Kasumi-1 (cell line): ENCODE results near the gene MED25.
A peak's percentile ranks its signal among the peaks of the same experiment; 100 is the strongest.

Source experiments
- DNase-seq, 2 experiments: peaks; one replicate each; lab custom pipeline; 2025; lab: John Stamatoyannopoulos, UW

Gene MED25

GRCh38 chr19:49858088-49858985 is 40.2 kb downstream of the MED25 start:
- no peak for DNase-seq

DNA sequence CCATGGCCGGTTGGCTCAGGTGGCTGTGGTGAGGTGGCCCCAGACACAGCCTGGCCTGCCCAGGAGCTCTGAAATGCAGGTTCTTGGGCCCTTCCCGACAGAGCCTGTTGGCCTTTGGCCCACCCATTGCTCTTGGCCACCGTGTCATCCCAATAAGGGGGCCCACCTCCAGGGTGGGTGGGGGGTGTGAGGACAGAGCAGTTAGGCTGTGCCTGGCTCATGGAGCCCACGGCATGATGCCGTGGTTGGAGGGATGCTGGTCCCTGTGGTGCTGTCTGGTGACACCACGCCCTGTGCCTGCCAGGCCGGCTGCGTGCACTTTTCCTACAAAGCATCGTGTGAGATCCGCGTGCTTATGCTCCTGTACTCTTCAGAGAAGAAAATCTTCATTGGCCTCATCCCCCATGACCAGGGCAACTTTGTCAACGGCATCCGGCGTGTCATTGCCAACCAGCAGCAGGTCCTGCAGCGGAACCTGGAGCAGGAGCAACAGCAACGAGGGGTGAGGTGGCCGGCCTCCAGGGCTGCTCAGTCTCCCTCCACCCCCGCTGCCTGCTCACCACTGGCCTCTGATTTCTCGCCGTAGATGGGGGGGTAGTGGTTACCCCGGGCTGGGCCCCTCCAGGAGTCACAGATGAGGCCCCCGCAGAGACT is 41.7 kb downstream of the MED25 start:
- no peak for DNase-seq

DNA sequence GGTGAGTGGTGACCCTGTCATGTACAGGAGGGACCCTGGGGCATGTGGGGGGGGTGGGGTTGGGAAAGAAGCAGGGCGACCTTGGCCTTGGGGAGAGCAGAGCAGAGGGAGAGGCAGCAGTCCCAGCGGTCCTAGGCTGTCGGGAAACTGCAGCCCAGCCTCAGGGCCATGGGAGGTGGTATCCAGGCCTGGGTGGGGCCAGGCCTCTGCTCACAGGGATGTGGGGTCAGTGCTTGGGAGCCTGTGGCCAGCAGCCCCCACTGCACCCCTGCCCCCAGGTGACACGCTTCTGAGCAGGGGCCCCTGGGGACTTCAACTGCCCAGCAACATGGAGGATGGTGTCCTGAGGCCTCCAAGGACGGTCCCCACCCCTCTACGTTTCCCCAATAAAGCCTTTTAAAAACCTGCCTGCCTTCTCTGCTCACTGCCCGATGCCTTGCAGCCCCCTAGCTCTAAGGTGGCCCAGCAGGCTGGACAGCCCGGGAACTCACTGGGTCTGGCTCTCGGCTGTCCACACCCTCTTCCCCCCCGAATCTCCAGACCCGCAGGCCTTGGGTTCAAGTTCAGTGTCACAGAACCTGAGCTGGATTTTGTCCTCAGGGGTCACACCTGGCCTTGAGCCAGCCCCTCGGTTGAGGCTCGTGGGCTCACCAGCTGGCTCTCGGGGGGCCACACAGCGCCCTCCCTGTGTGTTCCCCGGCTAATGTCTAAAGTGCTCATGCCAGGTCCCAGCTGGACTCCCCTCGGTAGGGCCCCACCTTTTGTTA is 42.4 kb downstream of the MED25 start:
- DNase-seq: no peak

DNA sequence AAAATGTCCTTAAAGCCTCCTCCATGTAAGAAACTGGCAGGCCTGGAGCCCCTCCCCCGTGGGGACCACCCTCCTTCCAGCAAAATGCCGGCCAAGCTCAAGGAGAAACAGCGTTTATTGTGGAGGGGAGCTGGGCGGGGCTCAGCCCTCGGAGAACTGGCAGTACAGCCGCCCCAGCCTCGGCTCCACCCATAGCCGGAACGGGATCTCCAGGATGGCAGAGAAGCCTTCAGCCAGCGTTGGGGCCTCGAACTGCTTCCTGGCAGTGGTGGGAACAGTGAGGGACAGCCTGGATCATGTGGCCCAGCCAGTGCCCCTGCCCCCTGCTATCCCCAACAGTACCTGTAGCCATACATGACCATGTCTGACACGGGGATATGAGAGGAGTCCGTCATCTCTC is 43.0 kb downstream of the MED25 start:
- DNase-seq: no peak

GRCh38 chr19:49861541-49862378 is 43.7 kb downstream of the MED25 start:
- DNase-seq: no peak

DNA sequence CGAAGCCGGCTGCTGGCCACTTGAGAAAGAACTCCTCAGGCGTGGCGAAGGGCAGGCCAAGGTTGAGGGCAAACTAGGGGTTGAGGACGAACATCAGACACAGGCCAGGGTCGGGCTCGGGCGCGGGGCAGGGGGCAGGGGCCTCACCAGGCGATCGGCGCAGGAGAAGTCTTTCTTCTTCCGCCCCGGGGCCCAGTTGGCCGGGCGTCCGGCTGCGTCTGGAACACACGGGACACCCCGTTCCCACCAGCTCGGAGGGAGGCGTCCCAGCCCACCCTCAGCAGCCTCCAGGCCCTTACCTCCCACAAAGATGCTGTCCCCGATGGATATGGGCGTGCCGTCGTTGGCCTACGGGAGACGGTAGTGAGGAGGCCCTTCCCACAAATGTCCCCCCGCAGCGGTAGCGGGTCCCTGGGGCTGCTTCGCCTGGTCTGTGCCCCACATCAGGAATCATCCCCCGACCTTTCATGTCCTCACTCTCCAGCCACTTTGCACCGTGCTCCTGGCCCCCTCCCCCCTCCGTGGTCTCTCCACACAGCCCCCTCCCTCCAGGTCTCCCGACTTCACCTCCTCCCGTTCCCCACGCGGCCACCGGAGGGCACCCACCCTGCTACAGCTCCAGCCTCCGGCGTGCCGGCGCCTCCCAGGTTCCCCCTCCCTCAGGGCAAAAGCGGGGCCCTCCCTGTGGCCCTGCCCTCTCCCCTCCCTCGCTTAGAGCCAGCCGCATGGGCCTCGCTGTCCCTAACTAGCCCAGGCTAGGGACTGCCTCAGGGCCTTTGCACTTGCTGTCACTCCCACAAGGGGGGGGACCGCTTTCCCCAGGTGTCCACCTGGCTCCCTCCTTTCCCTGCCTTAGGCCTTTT is 44.5 kb downstream of the MED25 start:
- DNase-seq: peak; percentile 31 to 36

DNA sequence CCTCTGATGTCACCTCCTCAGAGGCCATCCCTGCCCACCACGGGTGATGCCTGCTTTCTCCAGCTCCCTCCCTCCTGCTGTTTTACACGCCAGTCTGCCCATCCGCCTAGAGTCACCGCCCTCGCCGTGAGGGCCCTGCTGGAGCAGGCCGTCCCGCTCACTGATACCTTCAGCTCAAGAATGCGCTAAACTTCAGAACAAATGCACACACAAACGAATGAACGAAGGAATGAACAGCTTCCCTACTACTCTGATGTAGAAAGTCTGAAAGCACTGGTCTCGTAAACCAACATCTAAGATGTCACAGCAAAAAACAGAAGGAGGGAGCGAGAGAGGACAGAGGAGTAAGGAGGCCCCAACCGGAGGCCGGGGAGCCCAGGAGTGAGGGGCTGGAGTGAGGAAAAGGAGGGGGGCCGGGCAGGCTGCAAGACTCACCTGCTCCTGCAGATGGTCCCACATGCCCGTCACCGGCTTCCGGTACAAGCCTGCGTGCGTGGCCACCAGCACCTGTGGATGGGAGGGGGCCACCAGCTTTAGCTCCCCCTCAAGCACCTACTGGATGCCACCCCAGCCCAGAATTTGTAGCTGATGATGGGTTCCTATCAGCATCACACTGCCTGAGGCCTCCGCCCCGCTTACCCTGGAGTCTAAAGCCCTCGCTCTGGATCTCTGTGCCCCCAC is 45.3 kb downstream of the MED25 start:
- DNase-seq: no peak

DNA sequence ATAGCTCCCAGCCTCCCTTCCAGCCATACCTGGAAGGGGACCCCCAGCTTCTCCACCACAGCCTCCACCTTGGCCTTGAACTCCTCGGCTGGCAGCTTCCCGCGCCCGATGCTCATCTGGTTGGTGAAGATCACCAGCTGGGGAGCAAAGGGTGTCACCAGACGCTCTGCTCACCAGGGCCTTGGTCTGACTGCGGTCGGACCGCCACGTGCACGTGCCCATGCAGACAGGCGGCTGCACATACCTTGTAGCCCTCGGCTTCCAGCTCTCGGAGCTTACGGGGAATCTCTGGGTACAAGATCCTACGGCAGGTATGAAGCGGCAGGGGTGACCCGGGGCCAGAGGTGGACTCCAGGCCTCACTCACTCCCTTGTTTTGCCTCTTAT is 45.8 kb downstream of the MED25 start:
- DNase-seq: no peak

- DNase-seq: peak in 1 of 2 experiments; percentile 59
These were observed 46.8 kb downstream of the MED25 start for GRCh38 chr19:49864890-49865289.

GRCh38 chr19:49866933-49867782 is 49.1 kb downstream of the MED25 start, which contains the start of gene PNKP:
TSS of gene PNKP (minus strand) at chr19:49867576. CDS start at chr19:49867204, 372 bp downstream.
- DNase-seq: peak; percentile 92 to 95

- no peak for DNase-seq
These were observed 51.0 kb downstream of the MED25 start for GRCh38 chr19:49869009-49869483.

GRCh38 chr19:49869484-49870308 is 51.6 kb downstream of the MED25 start:
- DNase-seq: peak; percentile 100

- no peak for DNase-seq
These were observed 52.3 kb downstream of the MED25 start for GRCh38 chr19:49870309-49870901.

- no peak for DNase-seq
These were observed 53.4 kb downstream of the MED25 start for GRCh38 chr19:49871349-49871985.

GRCh38 chr19:49872245-49873128 is 54.4 kb downstream of the MED25 start:
- no peak for DNase-seq

DNA sequence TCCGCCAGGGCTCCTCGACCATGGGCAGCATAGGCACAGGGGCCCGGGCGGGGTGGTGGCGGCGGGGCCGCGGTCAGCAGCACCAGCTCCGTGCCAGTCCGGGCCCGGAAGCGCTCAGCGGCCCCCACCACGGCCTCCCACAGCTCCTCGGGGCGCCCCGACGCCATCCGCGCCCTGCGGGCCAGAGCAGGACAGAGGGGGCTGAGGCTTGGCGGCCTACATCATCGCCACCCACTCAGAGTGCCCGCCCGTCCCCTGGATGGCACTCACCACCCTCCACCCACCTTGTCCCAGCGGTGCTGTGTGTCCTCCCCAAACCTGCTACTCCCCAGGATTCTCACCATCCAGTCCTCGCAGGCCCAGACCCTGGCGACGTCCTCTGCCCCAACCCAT is 55.0 kb downstream of the MED25 start:
- DNase-seq: no peak
